ENCODE results near the gene MYL12A. TPM values are rescaled to one million over a fixed set of nuclear protein-coding genes. Genes with fewer than 3 reads are reported as not detected.

MYL12A gene
- polyA plus RNA-seq, 3 donors, result 469 to 1,360 (median 1,139) TPM

DNA sequence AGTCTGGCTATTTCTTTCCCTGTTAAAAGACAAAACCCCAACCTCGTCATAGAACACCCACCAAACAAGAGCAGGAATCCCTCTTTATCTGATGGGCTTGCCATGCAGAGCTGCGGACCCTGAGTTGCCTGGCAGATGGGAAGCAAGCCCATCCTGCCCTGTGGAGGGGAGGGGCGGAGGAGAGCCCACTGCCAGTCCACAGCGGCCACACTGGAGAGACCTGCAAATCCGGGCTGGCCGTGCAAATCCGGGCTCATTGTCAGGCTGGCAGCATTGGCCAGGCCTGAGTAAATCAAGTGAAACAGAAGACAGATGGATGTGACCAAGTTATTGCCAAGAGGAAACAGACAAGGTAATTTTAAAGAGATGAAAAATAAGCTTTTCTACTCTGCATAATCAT is 36.3 kb downstream of the MYL12A start:
- Mint-ChIP-seq H3K4me1 (peaks cover 19% of the 10 kb centered on the region), H3K9me3 (peaks cover 16 to 28% (median 23%) of the 10 kb centered on the region in 7 donors), H3K4me3 (no peak overlapping the region), H3K27ac (peak overlapping the region in 2 of 7 donors; percentile 2 to 36), H3K36me3 (peaks cover 5% of the 10 kb centered on the region in 2 donors), H3K27me3 (ENCODE audit: low read depth in 3 of 3) (peaks cover 0 to 4% (median 0%) of the 10 kb centered on the region in 3 donors)
- WGBS (ENCODE audit: insufficient coverage), result 92% methylated on average over 6 of the region's 7 CpGs
- no peak overlapping the region for H2AFZ ChIP-seq (ENCODE audit: insufficient read depth, low read depth, low read length, poor library complexity, severe bottlenecking)
- TF ChIP-seq CTCF (IDR thresholded peaks at IDR 0.05), result no peak
- H3K9ac ChIP-seq (ENCODE audit: insufficient read depth, low read length, poor library complexity, severe bottlenecking), result no peak overlapping the region
- peaks cover 3% of the 10 kb centered on the region for H4K20me1 ChIP-seq (ENCODE audit: insufficient read depth, low read length)
- intact Hi-C loops (cut with micrococcal nuclease), result loop anchor here in 1 of 2 donors (10.0 kb wide), 2 partner anchors 171 to 591 kb away; partner anchors contain the start of gene TGIF1
- DNase-seq, result no peak
- H3K79me2 ChIP-seq (ENCODE audit: insufficient read depth, low read length), result no peaks in the 10 kb centered on the region
- H3K27ac ChIP-seq (ENCODE audit: low read depth in 1 of 2, low read length in 2 of 2), result no peak overlapping the region
- peaks cover 10 to 14% of the 10 kb centered on the region in 2 donors for H3K9me3 ChIP-seq (replicated peaks in 1 of 2; ENCODE audit: control insufficient read depth in 1 of 2, insufficient read depth in 1 of 2, low read length in 2 of 2)
- no peaks in the 10 kb centered on the region for H3K27me3 ChIP-seq (ENCODE audit: control insufficient read depth in 2 of 2, insufficient read depth in 2 of 2, low read length in 2 of 2)
- no peak overlapping the region for H3K4me3 ChIP-seq (replicated peaks in 1 of 3; ENCODE audit: low read depth in 2 of 3, low read length in 3 of 3)
- peaks cover 10 to 12% of the 10 kb centered on the region in 2 donors for H3K4me1 ChIP-seq (ENCODE audit: control insufficient read depth in 1 of 2, insufficient read depth in 2 of 2, low read length in 2 of 2)
- no peaks in the 10 kb centered on the region for H3K36me3 ChIP-seq (replicated peaks in 1 of 2; ENCODE audit: control insufficient read depth in 1 of 2, insufficient read depth in 2 of 2, low read length in 2 of 2)
- H3K4me2 ChIP-seq (replicated peaks; ENCODE audit: extremely low read depth, low read length, poor library complexity, severe bottlenecking), result no peak overlapping the region

DNA sequence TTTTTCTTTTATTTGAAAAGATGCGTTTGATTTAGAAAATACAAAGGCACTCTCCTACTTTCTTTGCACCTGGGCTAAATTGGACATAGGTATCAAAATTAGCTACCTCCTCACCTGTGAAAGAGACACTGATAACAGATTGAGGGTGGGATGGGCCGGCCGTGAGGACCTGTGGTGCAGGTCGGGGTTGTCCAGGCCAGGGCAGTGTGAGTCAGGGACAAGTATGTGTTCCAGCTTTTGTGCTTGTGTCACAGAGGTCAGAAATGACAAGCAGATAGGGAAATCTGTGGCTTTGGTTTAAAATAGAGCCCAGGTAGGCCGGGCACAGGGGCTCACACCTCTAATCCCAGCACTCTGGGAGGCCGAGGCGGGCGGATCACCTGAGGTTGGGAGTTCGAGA is 36.9 kb downstream of the MYL12A start:
- intact Hi-C loops (cut with micrococcal nuclease), result loop anchor here in 1 of 2 donors (10.0 kb wide), 2 partner anchors 170 to 590 kb away; partner anchors contain the start of gene TGIF1
- no peak overlapping the region for H3K27ac ChIP-seq (ENCODE audit: low read depth in 1 of 2, low read length in 2 of 2)
- H4K20me1 ChIP-seq (ENCODE audit: insufficient read depth, low read length), result peaks cover 1% of the 10 kb centered on the region
- H3K36me3 Mint-ChIP-seq, result peaks cover 4 to 5% of the 10 kb centered on the region in 2 donors
- H3K4me2 ChIP-seq (replicated peaks; ENCODE audit: extremely low read depth, low read length, poor library complexity, severe bottlenecking), result no peak overlapping the region
- H3K79me2 ChIP-seq (ENCODE audit: insufficient read depth, low read length), result no peaks in the 10 kb centered on the region
- H3K4me1 ChIP-seq (ENCODE audit: control insufficient read depth in 1 of 2, insufficient read depth in 2 of 2, low read length in 2 of 2), result peaks cover 4 to 10% of the 10 kb centered on the region in 2 donors
- H3K9me3 Mint-ChIP-seq, result peaks cover 16 to 28% (median 23%) of the 10 kb centered on the region in 7 donors
- H3K9me3 ChIP-seq (replicated peaks in 1 of 2; ENCODE audit: control insufficient read depth in 1 of 2, insufficient read depth in 1 of 2, low read length in 2 of 2), result peaks cover 10 to 14% of the 10 kb centered on the region in 2 donors
- no peak overlapping the region for H3K4me3 Mint-ChIP-seq
- H3K27ac Mint-ChIP-seq, result no peak overlapping the region
- H3K9ac ChIP-seq (ENCODE audit: insufficient read depth, low read length, poor library complexity, severe bottlenecking), result no peak overlapping the region
- no peaks in the 10 kb centered on the region for H3K27me3 ChIP-seq (ENCODE audit: control insufficient read depth in 2 of 2, insufficient read depth in 2 of 2, low read length in 2 of 2)
- H3K4me1 Mint-ChIP-seq, result peaks cover 18% of the 10 kb centered on the region
- H3K27me3 Mint-ChIP-seq (ENCODE audit: low read depth in 3 of 3), result peaks cover 0 to 4% (median 0%) of the 10 kb centered on the region in 3 donors
- no peak for TF ChIP-seq CTCF (IDR thresholded peaks at IDR 0.05)
- H3K4me3 ChIP-seq (replicated peaks in 1 of 3; ENCODE audit: low read depth in 2 of 3, low read length in 3 of 3), result no peak overlapping the region
- no peak for DNase-seq
- H2AFZ ChIP-seq (ENCODE audit: insufficient read depth, low read depth, low read length, poor library complexity, severe bottlenecking), result no peak overlapping the region
- H3K36me3 ChIP-seq (replicated peaks in 1 of 2; ENCODE audit: control insufficient read depth in 1 of 2, insufficient read depth in 2 of 2, low read length in 2 of 2), result no peaks in the 10 kb centered on the region
- 90% methylated on average over 2 of the region's 9 CpGs for WGBS (ENCODE audit: insufficient coverage)

Measured in CD14-positive monocyte (primary cell).